Ishikawa (cell line): ENCODE results near the gene HIGD1A.

Experiments
- CEBPB ChIP-seq: IDR thresholded peaks from 2 replicates; pipeline ENCODE4 v1.6.1; 2012
- EGR1 ChIP-seq: IDR thresholded peaks from 2 replicates; pipeline ENCODE4 v1.6.1; 2012
- EP300 ChIP-seq: IDR thresholded peaks from 2 replicates; pipeline ENCODE4 v1.6.1; 2012; ENCODE audit warnings: borderline replicate concordance
- FOXM1 ChIP-seq: IDR thresholded peaks from 2 replicates; pipeline ENCODE4 v1.6.1; 2012; ENCODE audit warnings: low read depth, borderline replicate concordance
- MAX ChIP-seq: IDR thresholded peaks from 2 replicates; pipeline ENCODE4 v1.6.1; 2012
- NFIC ChIP-seq: IDR thresholded peaks from 2 replicates; pipeline ENCODE4 v1.6.1; 2012
- RAD21 ChIP-seq: IDR thresholded peaks from 2 replicates; pipeline ENCODE4 v1.6.1; 2012; ENCODE audit warnings: low read depth
- TAF1 ChIP-seq: IDR thresholded peaks from 2 replicates; pipeline ENCODE4 v1.6.1; 2012; ENCODE audit warnings: low read depth, mild to moderate bottlenecking
- TCF12 ChIP-seq: IDR thresholded peaks from 2 replicates; pipeline ENCODE4 v1.6.1; 2012; ENCODE audit warnings: low read depth
- TEAD4 ChIP-seq: IDR thresholded peaks from 2 replicates; pipeline ENCODE4 v1.6.1; 2012
- YY1 ChIP-seq: IDR thresholded peaks from 2 replicates; pipeline ENCODE4 v1.6.1; 2012; ENCODE audit warnings: low read depth
- ZBTB7A ChIP-seq: IDR thresholded peaks from 2 replicates; pipeline ENCODE4 v1.6.1; 2012; ENCODE audit warnings: low read depth
- TF ChIP-seq, protein P1 (sequence below): IDR thresholded peaks from 2 replicates; pipeline ENCODE4 v1.6.1; 2012; ENCODE audit warnings: low read depth, mild to moderate bottlenecking

GRCh38 chr3:42758126-42758525 is 46.2 kb downstream of the HIGD1A start:
- TF ChIP-seq, protein P1, sequence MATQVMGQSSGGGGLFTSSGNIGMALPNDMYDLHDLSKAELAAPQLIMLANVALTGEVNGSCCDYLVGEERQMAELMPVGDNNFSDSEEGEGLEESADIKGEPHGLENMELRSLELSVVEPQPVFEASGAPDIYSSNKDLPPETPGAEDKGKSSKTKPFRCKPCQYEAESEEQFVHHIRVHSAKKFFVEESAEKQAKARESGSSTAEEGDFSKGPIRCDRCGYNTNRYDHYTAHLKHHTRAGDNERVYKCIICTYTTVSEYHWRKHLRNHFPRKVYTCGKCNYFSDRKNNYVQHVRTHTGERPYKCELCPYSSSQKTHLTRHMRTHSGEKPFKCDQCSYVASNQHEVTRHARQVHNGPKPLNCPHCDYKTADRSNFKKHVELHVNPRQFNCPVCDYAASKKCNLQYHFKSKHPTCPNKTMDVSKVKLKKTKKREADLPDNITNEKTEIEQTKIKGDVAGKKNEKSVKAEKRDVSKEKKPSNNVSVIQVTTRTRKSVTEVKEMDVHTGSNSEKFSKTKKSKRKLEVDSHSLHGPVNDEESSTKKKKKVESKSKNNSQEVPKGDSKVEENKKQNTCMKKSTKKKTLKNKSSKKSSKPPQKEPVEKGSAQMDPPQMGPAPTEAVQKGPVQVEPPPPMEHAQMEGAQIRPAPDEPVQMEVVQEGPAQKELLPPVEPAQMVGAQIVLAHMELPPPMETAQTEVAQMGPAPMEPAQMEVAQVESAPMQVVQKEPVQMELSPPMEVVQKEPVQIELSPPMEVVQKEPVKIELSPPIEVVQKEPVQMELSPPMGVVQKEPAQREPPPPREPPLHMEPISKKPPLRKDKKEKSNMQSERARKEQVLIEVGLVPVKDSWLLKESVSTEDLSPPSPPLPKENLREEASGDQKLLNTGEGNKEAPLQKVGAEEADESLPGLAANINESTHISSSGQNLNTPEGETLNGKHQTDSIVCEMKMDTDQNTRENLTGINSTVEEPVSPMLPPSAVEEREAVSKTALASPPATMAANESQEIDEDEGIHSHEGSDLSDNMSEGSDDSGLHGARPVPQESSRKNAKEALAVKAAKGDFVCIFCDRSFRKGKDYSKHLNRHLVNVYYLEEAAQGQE = no peak
- no peak for TF ChIP-seq CEBPB
- TF ChIP-seq TAF1 = no peak
- no peak for TF ChIP-seq FOXM1
- no peak for TF ChIP-seq YY1
- TF ChIP-seq TCF12 = no peak
- no peak for TF ChIP-seq EP300
- TF ChIP-seq ZBTB7A = no peak
- TF ChIP-seq MAX = no peak
- no peak for TF ChIP-seq TEAD4
- no peak for TF ChIP-seq RAD21
- TF ChIP-seq NFIC = no peak
- no peak for TF ChIP-seq EGR1
